COLO829 (cell line): ENCODE measurements around the gene NUBP2.
"Not testable (repeated sequence)": the region's sequence is repeated elsewhere in the genome, so short reads cannot be mapped to it uniquely, and the experiment has no call there.

Experiments used
- DNase-seq: peaks from one replicate; pipeline ENCODE4 v3.0.0; 2012; ENCODE audit warnings: low spot score

NUBP2 gene

DNA sequence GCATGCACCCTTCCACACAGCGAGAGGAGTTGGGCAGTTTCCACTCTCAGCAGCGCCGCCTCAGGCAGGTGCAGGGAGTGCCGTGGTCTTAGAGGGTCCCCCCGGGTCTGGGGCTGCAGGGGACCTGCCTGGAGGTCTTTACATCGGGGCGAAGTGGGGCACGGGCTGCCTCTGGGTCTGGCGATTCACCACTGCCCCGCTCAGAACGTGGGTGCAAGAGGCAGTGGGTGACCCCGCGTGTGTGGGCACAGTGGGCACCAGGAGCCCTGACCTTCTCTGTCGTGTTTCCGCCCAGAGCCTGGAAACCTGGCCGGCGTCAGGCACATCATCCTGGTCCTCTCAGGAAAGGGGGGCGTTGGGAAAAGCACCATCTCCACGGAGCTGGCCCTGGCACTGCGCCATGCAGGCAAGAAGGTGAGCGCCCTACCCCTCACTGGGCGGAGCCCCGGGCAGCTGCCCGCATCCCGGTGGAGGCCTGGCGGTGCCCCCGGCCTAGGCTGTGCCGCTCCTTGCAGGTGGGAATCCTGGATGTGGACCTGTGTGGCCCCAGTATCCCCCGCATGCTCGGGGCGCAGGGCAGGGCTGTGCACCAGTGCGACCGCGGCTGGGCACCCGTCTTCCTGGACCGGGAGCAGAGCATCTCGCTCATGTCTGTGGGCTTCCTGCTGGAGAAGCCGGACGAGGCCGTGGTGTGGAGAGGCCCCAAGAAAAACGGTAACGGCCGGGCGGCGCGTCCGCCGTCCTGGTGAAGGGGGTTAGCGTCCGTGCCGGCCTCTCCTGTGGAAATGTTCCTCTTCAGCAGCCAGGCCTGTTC, 3.7 kb downstream of the NUBP2 start:
- DNase-seq: no peak

DNA sequence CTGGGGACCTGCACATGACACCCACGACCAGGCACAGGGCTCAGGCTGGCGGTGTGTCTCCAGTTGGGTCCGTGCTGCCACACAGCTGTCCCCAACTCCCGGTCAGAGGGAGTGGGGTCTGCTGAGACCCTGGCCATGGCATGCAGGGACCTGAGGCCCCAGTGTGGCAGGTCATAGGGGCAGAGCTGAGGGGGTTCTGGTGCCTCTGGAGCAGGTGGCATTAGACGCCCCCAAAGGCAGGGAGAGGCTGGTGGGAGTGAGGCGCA, 4.2 kb downstream of the NUBP2 start:
- DNase-seq: no peak

DNA sequence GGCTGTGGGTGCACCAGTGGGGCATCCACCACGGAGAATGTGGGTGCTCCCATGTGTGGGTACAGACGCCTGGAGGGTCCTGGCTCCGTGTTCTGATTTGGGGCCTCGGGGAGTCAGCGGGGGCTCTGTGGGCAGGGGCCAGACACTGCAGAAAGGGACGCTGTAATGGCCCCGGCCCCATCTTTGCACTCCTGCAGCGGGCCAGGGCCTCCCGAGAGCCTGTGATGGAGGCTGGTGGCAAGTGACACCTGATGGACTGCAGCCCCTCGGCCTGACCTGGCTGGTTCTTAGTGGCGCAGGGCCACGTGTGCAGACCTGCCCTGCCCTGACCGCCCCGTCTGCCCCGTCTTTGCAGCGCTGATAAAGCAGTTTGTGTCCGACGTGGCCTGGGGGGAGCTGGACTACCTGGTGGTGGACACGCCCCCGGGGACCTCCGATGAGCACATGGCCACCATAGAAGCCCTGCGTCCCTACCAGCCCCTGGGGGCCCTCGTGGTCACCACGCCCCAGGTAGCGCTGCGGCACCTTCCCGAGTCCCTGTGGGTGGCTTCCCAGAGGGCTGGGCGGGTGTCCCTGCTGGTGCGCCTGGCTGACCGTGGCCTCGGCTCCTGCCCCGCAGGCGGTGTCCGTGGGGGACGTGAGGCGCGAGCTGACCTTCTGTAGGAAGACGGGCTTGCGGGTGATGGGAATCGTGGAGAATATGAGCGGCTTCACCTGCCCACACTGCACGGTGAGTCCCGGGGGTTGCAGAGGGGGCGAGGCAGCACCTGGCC, 4.7 kb downstream of the NUBP2 start:
- no peak for DNase-seq

DNA sequence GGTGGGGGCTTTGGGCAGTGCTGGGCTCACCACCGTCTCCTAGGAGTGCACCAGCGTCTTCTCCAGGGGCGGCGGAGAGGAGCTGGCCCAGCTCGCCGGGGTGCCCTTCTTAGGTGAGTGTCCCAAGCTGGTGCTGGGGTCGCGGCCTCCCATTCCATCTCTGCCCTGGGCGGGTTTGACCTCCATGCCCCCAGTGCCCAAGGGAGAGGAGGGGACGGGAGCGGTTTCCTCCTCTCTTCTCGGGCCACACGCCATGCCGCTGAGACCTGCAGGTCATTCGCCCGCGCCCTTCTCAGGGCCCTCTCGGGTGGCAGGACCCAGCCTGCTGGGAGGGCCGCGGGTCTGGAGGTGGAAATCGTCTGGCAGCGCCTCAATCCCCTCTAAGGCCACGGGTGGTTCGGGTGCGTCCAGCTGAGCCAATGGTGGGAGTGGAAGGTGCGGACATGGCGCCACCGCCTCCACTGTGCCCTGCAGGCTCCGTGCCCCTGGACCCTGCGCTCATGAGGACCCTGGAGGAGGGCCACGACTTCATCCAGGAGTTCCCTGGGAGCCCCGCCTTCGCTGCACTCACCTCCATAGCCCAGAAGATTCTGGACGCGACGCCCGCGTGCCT, 5.4 kb downstream of the NUBP2 start:
- DNase-seq: no peak

DNA sequence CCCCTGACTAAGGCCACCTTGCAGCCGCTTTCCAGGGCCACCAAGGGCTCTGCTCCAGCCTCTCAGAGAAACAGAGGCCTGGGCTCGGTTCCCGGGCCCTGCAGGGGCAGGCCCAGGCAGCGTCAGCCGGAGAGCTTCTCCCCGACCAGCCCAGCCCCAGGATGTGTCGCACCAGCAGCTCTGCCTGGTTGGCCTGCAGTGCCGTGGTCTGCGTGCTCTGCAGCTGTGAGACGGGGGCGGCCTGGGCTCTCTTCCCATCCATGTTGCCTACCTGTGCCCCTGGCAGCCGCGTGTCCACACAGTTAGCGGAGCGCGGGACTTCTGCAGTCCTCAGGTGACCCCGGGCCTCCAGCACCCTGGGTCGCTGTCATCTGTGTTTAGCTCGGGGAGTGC, 5.9 kb downstream of the NUBP2 start:
- DNase-seq: no peak

DNA sequence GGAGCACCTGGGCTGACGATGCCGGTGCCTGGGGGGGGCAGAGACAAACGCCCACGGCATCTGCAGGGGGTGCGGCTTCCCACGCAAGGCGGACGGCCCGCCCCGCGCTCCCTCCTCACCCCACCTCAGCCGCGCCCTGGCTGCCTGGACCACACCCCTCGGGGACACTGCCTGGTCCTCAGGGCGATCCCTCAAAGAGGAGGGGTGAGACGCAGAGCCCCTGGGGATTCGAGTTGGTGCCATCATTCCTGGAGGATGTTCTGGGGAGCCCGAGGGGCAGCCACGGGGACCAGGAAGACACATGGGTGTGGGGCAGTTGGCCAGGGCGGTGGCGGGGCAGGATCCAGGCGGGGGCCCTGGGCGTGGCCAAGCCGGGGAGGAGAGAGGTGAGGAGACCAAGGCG, 6.9 kb downstream of the NUBP2 start:
- DNase-seq: no peak

DNA sequence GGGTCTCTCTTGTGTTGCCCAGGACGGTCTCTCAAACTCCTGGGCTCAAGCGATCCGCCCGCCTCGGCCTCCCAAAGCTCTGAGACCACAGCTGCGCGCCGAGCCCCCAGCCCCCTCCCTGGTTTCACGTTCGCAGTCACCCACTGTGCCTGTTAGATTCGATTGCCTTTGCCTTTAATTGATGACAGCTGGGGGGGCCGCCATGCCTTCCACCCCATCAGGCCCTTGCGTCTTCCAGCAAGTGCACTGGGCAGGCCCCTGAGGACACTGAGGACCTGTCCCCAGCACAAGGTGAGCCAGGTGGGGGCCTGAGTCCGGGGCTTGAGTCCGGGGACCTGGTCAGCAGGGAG, 7.5 kb downstream of the NUBP2 start:
- no peak for DNase-seq

DNA sequence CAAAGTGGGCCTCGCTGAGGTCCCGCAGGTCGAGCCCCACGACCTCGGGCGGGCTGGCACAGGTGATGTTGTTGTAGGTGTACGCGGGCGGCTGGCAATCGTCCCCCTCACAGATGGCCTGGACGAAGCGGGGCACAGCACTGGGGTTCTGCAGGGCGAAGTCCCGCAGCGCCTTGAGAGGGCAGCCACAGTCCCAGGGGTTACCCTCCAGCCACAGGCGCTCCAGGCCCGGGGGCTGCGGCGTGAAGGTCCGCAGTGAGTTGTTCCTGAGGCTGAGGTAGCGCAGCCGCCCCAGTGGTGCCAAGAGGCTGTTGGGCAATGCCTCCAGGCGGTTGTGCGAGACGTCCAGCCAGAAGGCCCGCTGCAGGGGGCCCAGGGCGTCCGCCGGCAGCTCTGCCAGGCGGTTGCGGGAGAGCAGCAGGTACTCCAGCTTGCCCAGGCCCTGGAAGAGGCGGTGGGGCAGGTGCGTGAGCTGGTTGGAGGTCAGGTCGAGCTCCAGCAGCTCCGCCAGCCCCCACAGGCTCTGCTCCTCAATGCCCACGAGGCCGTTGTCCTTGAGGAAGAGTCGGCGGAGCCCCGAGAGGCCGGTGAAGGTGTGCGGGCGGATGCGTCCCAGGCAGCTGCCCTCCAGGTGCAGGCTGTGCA, 8.0 kb downstream of the NUBP2 start:
- DNase-seq: no peak

DNA sequence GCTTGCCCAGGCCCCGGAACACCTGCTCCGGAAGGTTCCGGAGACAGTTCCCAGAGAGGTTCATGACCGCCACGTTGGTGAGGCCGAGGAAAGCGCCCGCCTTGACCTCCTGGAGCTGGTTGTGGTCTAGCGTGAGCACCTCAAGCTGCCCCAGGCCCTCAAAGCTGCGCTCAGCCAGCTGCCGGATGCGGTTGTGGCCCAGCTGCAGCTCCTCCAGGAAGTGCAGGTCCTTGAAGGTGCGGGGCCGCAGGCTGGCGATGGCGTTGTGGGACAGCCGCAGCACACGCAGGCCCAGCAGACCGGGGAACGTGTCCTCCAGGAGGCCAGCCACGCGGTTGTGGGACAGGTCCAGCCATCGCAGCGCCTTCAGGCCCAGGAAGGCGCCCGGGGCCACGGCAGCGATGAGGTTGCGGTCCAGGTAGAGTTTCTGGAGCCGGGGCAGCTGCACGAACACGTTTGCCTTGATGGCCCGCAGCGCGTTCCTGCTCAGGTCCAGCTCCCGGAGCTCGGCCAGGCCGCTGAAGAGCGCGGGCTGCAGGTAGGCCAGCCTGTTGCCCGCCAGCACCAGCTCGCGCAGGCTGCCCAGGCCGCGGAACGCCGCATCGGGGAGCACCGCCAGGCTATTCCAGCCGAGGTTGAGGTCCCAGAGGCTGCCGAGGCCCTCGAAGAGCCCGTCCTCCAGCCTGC, 8.6 kb downstream of the NUBP2 start:
- DNase-seq: no peak

DNA sequence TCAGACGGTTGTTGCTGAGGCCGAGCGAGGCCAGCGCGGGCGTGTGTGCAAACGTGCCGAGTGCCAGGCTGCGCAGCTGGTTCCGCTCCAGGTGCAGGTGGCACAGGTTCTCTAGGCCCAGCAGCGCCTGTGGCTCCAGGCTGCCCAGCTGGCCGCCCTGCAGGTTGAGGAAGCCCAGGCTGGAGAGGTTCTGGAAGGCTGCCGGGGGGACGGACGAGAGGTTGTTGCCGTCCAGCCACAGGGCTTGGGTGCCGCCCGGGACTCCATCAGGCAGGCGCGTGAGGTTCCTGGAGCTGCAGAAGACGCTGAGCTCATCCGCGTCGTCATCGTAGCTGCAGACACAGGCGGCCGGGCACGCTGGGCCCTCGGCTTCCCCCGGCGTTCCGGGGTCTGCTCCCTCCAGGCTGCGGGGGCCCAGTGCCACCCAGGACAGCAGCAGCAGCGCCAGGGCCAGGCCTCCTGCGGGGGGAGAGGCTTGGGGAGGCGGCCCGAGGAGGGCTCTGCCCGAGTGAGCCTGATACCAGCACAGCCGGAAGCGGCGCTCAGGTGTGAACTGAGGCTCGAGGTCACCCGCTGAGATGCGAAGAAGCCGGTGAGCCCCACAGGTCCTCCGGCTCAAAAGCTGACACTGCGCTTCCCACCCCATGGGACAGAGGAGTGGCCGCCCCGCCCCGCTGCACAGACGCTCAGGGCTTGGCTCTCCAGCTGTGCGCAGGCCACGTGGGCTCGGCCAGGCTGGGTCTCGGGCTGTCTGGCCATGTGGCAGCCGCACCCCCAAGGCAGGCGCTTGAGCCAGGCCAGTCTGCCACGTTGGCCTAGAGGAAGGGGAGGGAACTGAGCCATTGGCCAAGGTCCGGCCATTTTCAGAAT, 9.4 kb downstream of the NUBP2 start:
- no peak for DNase-seq

DNA sequence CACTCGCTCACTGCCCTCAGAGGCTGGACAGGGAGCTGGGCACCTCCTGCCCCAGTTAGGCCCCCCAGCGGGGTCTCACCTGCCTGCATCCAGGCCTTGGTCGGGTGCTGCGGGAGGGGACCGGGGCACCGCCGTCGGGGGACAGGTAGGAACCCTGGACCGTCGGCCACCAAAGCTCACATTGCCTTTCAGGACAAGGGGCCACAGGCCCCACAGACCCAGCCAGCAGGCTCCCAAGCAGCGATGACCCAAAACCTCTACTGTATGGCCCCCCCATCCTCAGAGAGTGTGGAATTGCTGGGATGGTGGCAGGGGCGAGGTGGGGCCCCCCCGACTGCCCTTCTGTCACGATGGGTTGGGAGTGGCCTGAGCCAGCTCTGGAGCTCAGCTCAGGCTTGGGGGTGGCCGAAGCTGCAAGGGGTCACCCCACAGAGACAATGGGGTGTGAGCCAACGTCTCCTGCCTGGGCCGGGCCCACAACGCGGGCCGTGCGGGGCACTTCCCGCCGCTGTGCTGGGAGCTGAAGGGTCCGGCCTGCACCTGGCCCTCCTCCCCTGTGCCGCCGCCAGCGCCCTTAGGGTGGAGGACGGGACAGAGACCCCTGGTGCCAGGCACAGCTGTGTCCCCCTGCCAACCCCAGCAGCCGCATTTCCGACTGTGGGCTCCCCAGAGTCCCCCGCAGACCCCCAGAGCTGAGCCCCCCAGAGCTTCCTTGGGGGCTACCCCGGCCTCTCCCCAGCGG, 10.2 kb downstream of the NUBP2 start:
- DNase-seq: no peak

DNA sequence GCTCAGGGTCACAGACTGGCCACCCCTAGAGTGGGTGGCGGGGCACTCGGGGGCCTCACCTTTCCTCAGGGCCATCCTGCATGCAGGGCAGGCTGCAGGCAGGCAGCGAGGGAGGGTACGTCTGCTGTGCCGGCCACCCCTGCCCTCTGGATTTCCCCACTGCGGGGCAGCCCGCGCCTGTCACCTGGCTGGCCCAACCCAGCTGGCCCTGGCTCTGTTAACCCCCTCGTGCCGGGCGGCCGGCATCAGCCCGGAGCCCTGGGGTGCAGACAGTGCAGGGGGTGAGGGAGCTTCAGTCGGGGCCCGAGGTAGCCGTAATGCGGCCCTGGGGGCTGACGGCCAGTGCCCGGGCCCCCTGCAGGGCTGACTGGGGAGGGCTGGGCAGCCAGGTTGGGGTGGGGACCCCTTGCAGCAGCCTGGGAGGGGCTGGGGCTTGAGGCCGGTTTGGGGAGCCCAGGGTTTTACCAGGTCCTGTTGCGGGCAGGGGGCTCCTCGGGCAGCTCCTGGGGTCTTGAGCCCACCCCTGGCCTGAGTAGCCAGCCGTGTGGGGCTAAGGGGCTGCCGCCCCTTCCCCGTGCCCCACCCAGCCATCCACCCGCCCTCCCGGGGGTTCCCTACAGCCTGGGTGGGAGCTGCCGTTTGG, 10.9 kb downstream of the NUBP2 start, which contains the start of gene IGFALS:
IGFALS (minus strand) TSS at position 128 of the 643 bp plus-strand sequence; CDS start at position 75, 53 bp downstream.
- no peak for DNase-seq

DNA sequence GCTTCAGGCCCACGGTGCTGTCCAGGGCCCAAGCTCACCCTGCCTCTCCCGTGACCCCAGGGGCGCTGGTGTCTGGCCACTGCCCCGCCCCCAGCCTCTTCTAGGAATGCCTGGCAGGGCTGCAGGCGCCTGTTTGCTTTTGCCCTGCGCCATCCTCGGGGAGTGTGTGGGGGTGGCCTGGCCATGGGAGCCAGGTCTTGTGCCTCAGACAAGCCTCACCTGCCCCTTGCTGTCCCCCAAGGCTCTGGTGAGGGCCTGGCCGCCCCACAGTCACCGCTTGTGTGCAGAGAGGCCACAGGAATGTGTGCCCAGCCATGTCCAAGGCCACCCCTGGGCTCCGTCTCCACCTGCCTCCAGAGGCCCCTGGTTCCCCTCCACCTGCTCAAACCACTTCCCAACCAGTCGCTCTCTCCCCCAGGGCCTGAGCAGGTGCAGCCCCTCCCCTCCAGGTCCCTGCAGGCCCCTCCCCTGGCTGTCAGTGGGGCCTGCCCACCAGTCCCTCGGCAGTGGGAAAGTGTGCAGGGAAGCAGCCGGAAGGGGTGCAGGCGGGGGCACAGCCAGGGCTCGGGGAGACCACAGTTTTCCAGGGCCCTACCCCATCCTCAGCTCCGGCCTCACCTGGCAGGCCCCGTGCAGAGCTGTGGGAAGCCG, 11.6 kb downstream of the NUBP2 start:
- DNase-seq: no peak

DNA sequence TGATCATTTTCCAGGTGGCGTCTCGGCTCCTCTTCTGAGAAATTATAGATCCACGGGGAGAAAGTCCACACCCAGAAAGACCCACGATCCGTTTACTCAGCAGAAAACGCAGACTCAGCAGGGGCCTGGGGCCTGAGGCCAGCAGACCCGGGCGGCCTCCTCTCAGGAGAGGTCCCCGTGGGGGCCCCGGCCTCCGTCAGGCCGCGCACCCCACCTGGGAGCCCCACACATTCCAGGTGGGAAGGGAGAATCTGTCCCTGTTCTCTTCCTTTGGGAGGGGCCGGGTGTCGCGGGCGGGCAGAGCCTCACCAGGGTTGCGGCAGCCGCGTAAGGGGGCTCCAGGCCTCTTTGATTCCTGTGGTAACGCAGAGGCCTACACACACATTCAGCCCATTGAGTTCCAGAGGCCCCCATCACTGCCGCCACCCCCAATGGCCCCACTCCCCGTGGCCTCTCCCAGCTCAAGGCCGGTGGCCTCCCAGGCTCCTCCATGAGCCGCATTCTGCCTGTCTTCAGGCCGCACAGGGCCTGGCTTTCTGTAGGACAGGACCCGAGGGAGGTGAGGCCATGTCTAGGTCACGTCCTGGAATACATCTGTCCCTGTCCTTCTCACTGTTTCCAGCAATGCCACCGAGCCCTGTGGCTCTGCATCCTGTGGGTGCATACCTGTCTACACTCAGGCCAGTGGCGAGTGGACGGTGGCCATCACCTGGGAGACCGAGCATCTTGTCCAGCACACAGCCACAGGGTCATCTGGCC, 12.3 kb downstream of the NUBP2 start:
- no peak for DNase-seq

DNA sequence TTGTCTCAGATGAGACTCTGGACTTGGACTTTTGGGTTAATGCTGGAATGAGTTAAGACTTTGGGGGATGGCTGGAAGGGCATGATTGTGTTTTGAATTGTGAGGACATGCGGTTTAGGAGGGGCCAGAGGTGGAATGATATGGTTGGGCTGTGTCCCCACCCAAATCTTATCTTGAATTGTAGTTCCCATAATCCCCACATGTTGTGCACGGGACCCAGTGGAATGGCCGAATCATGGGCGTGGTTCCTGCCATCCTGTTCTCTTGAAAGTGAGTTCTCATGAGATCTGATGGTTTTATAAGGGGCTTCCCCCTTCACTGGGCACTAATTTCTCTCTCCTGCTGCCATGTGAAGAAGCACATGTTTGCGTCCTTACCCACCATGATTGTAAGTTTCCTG, 16.5 kb downstream of the NUBP2 start:
- DNase-seq: not testable (repeated sequence)

DNA sequence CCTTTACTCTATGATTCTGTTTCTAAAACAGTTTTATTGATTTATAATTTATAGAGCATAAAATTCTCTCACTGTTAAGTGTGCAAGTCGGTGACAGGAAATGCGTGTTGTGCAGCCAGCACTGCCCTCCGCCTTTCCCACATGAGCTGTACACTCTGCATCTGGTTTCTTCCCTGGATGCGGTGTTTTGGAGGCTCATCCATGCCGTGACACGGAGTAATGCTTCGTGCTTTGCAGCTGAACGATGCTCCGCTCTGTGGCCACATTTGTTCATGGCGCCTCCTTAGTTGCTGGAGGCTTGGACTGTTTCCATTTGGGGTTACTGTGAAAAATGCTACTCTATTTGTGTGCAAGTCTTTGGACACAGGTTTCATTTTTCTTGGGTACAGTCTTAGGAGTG, 17.9 kb downstream of the NUBP2 start:
- no peak for DNase-seq

DNA sequence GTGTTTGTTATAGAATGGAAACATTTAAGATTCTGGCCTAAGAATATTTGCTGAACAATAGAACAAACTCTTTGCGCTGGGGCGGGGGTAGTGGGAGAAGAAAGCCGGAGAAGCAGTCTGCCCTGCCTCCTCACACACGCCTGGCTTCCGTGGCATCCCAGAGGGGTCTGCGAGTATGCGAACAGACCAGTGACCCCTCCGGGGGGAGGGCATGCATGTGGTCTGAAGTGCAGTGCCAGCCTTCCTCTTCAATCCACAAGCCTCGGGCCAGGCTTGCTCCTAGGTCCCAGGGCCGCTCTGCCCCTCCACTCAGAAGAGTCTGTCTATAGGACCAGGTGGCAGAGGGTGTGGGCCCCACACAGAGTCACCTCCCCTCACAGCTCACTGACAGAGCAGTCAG, 24.9 kb downstream of the NUBP2 start:
- DNase-seq: no peak

DNA sequence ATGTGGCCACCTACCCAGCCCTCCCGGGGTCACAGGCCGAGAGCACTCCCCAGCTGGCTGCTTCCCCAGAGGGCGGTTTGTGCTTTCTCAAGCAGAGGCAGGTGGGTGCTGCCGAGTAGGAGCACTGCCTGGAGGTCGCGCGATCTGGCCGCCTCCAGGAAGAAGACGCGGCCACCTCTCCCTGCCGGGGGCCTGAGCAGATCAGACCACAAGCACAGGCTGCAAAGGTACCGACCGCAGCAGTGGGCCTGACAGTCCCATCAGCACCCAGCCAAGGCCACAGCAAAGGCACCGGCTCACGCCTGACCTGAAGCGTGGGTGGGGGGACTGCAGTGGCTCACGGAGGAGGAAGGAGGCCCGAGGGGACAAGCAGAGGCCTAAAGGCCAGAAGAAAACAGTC, 25.9 kb downstream of the NUBP2 start:
- DNase-seq: no peak

DNA sequence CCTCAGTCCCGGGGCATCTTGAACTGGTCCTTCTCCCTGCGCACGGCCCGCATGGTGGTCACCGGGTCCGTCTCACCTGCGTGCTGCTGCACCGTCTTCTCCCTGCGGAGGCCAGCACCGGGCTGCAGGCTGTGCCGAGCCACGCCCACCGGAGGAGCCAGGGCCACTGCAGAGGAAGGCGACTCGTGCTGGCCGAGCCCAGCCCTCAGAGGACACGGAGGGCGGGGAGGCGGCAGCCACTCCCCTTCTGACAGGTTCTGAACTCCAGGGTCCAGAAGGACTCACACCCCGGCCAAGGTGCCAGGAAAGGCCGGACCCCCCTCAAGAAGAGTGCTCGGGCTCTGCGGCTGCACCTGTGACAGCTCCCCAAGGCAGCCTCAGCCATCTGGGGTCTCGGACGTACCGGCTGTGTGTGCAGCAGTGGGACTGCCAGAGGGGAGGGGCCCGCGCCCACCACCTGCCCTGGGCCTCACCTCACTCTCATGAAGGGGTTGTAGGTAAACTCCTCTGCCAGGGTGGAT, 26.6 kb downstream of the NUBP2 start:
- DNase-seq: no peak
